Measurements from ENCODE around the gene HTRA1.

The HTRA1 gene

GRCh38 chr10:122504610-122504950 is 43.2 kb downstream of the HTRA1 start:
- Histone ChIP-seq H3K23ac (ENCODE audit: low read length) (no peak overlapping the region), H2AFZ (ENCODE audit: insufficient read depth, low read length, poor library complexity) (no peak overlapping the region), H3K9ac (ENCODE audit: low read length) (no peak overlapping the region), H3K9me3 (ENCODE audit: insufficient read depth, low read depth, low read length) (no peaks in the 10 kb centered on the region), H3K4me2 (ENCODE audit: low read length) (no peak overlapping the region), H3K18ac (ENCODE audit: low read length) (peak overlapping the region; percentile 5), H2BK120ac (ENCODE audit: insufficient read depth, low read length, poor library complexity) (peak overlapping the region; percentile 1), H3K27ac (ENCODE audit: low read depth, low read length) (no peak overlapping the region), H3K79me1 (ENCODE audit: low read length) (peaks cover 28% of the 10 kb centered on the region), H3K4ac (ENCODE audit: low read depth, low read length) (no peak overlapping the region), H4K8ac (ENCODE audit: low read depth, low read length) (no peak overlapping the region), H2BK12ac (ENCODE audit: low read length) (peak overlapping the region; percentile 92), H3K36me3 (ENCODE audit: control insufficient read depth in 1 of 2, insufficient read depth in 2 of 2, low read length in 2 of 2) (peaks cover 9 to 11% of the 10 kb centered on the region in 2 experiments), H3K4me3 (ENCODE audit: low read depth, low read length) (peak overlapping the region; percentile 33), H4K91ac (ENCODE audit: low read depth, low read length) (peak overlapping the region; percentile 68), H3K14ac (ENCODE audit: low read length) (peak overlapping the region; percentile 88), H3K79me2 (ENCODE audit: control insufficient read depth, insufficient read depth, low read length, poor library complexity) (no peaks in the 10 kb centered on the region), H4K12ac (ENCODE audit: low read depth, low read length) (no peak overlapping the region), H3K27me3 (ENCODE audit: insufficient read depth, low read length) (no peaks in the 10 kb centered on the region), H2BK5ac (ENCODE audit: low read depth, low read length, poor library complexity) (no peak overlapping the region), H2AK5ac (ENCODE audit: low read length) (no peak overlapping the region), H3K4me1 (ENCODE audit: control insufficient read depth in 1 of 2, insufficient read depth in 2 of 2, low read length in 2 of 2) (peaks cover 19 to 39% of the 10 kb centered on the region in 2 experiments)
- no CpG with 5 or more reads among the region's 6 CpGs for WGBS (ENCODE audit: extremely low coverage, insufficient coverage, insufficient read length)
- no peak for DNase-seq

- Histone ChIP-seq H2AK5ac (ENCODE audit: low read length) (no peak overlapping the region), H3K36me3 (ENCODE audit: control insufficient read depth in 1 of 2, insufficient read depth in 2 of 2, low read length in 2 of 2) (peaks cover 9 to 11% of the 10 kb centered on the region in 2 experiments), H3K4me3 (ENCODE audit: low read depth, low read length) (peak overlapping the region; percentile 33), H3K4me2 (ENCODE audit: low read length) (no peak overlapping the region), H3K79me1 (ENCODE audit: low read length) (peaks cover 28% of the 10 kb centered on the region), H3K27ac (ENCODE audit: low read depth, low read length) (no peak overlapping the region), H3K4ac (ENCODE audit: low read depth, low read length) (no peak overlapping the region), H3K18ac (ENCODE audit: low read length) (no peak overlapping the region), H3K79me2 (ENCODE audit: control insufficient read depth, insufficient read depth, low read length, poor library complexity) (no peaks in the 10 kb centered on the region), H3K9ac (ENCODE audit: low read length) (no peak overlapping the region), H3K27me3 (ENCODE audit: insufficient read depth, low read length) (no peaks in the 10 kb centered on the region), H3K23ac (ENCODE audit: low read length) (no peak overlapping the region), H2AFZ (ENCODE audit: insufficient read depth, low read length, poor library complexity) (no peak overlapping the region), H3K14ac (ENCODE audit: low read length) (peak overlapping the region; percentile 29), H2BK12ac (ENCODE audit: low read length) (no peak overlapping the region), H4K12ac (ENCODE audit: low read depth, low read length) (no peak overlapping the region), H2BK120ac (ENCODE audit: insufficient read depth, low read length, poor library complexity) (no peak overlapping the region), H2BK5ac (ENCODE audit: low read depth, low read length, poor library complexity) (no peak overlapping the region), H3K9me3 (ENCODE audit: insufficient read depth, low read depth, low read length) (no peaks in the 10 kb centered on the region), H3K4me1 (ENCODE audit: control insufficient read depth in 1 of 2, insufficient read depth in 2 of 2, low read length in 2 of 2) (peaks cover 22 to 39% of the 10 kb centered on the region in 2 experiments), H4K8ac (ENCODE audit: low read depth, low read length) (no peak overlapping the region), H4K91ac (ENCODE audit: low read depth, low read length) (peak overlapping the region; percentile 68)
- no peak for DNase-seq
- WGBS (ENCODE audit: extremely low coverage, insufficient coverage, insufficient read length), result no CpG with 5 or more reads among the region's 5 CpGs
Observed at GRCh38 chr10:122505011-122505410, 43.7 kb downstream of the HTRA1 start.

GRCh38 chr10:122505885-122506645 is 44.7 kb downstream of the HTRA1 start:
- no peak overlapping the region for H4K12ac ChIP-seq (ENCODE audit: low read depth, low read length)
- no peaks in the 10 kb centered on the region for H3K9me3 ChIP-seq (ENCODE audit: insufficient read depth, low read depth, low read length)
- no peaks in the 10 kb centered on the region for H3K79me2 ChIP-seq (ENCODE audit: control insufficient read depth, insufficient read depth, low read length, poor library complexity)
- H3K4me2 ChIP-seq (ENCODE audit: low read length), result no peak overlapping the region
- no peak overlapping the region for H2BK5ac ChIP-seq (ENCODE audit: low read depth, low read length, poor library complexity)
- no peak overlapping the region for H3K18ac ChIP-seq (ENCODE audit: low read length)
- no peak overlapping the region for H2AK5ac ChIP-seq (ENCODE audit: low read length)
- no peak overlapping the region for H3K9ac ChIP-seq (ENCODE audit: low read length)
- no peak for DNase-seq
- no peak overlapping the region for H3K4ac ChIP-seq (ENCODE audit: low read depth, low read length)
- no peak overlapping the region for H3K4me3 ChIP-seq (ENCODE audit: low read depth, low read length)
- peaks cover 27 to 42% of the 10 kb centered on the region in 2 experiments for H3K4me1 ChIP-seq (ENCODE audit: control insufficient read depth in 1 of 2, insufficient read depth in 2 of 2, low read length in 2 of 2)
- H2BK120ac ChIP-seq (ENCODE audit: insufficient read depth, low read length, poor library complexity), result no peak overlapping the region
- H3K79me1 ChIP-seq (ENCODE audit: low read length), result peaks cover 28% of the 10 kb centered on the region
- H4K8ac ChIP-seq (ENCODE audit: low read depth, low read length), result no peak overlapping the region
- no peak overlapping the region for H3K27ac ChIP-seq (ENCODE audit: low read depth, low read length)
- H2BK12ac ChIP-seq (ENCODE audit: low read length), result no peak overlapping the region
- no peak overlapping the region for H3K14ac ChIP-seq (ENCODE audit: low read length)
- WGBS (ENCODE audit: extremely low coverage, insufficient coverage, insufficient read length), result no CpG with 5 or more reads among the region's 15 CpGs
- H4K91ac ChIP-seq (ENCODE audit: low read depth, low read length), result no peak overlapping the region
- H3K27me3 ChIP-seq (ENCODE audit: insufficient read depth, low read length), result no peaks in the 10 kb centered on the region
- peaks cover 12 to 15% of the 10 kb centered on the region in 2 experiments for H3K36me3 ChIP-seq (ENCODE audit: control insufficient read depth in 1 of 2, insufficient read depth in 2 of 2, low read length in 2 of 2)
- no peak overlapping the region for H3K23ac ChIP-seq (ENCODE audit: low read length)
- H2AFZ ChIP-seq (ENCODE audit: insufficient read depth, low read length, poor library complexity), result no peak overlapping the region

GRCh38 chr10:122507616-122508015 is 46.3 kb downstream of the HTRA1 start:
- H3K23ac ChIP-seq (ENCODE audit: low read length), result no peak overlapping the region
- no peak overlapping the region for H3K4me2 ChIP-seq (ENCODE audit: low read length)
- H3K18ac ChIP-seq (ENCODE audit: low read length), result no peak overlapping the region
- no peaks in the 10 kb centered on the region for H3K27me3 ChIP-seq (ENCODE audit: insufficient read depth, low read length)
- H3K79me1 ChIP-seq (ENCODE audit: low read length), result peaks cover 18% of the 10 kb centered on the region
- WGBS (ENCODE audit: extremely low coverage, insufficient coverage, insufficient read length), result no CpG with 5 or more reads among the region's 3 CpGs
- H3K14ac ChIP-seq (ENCODE audit: low read length), result no peak overlapping the region
- no peak overlapping the region for H3K9ac ChIP-seq (ENCODE audit: low read length)
- no peak overlapping the region for H4K91ac ChIP-seq (ENCODE audit: low read depth, low read length)
- H2AK5ac ChIP-seq (ENCODE audit: low read length), result no peak overlapping the region
- no peak overlapping the region for H2BK12ac ChIP-seq (ENCODE audit: low read length)
- H4K12ac ChIP-seq (ENCODE audit: low read depth, low read length), result no peak overlapping the region
- no peak overlapping the region for H3K27ac ChIP-seq (ENCODE audit: low read depth, low read length)
- no peak overlapping the region for H3K4ac ChIP-seq (ENCODE audit: low read depth, low read length)
- peaks cover 25 to 41% of the 10 kb centered on the region in 2 experiments for H3K4me1 ChIP-seq (ENCODE audit: control insufficient read depth in 1 of 2, insufficient read depth in 2 of 2, low read length in 2 of 2)
- H2BK5ac ChIP-seq (ENCODE audit: low read depth, low read length, poor library complexity), result no peak overlapping the region
- no peak for DNase-seq
- peaks cover 14 to 15% of the 10 kb centered on the region in 2 experiments for H3K36me3 ChIP-seq (ENCODE audit: control insufficient read depth in 1 of 2, insufficient read depth in 2 of 2, low read length in 2 of 2)
- no peak overlapping the region for H3K4me3 ChIP-seq (ENCODE audit: low read depth, low read length)
- no peaks in the 10 kb centered on the region for H3K79me2 ChIP-seq (ENCODE audit: control insufficient read depth, insufficient read depth, low read length, poor library complexity)
- no peak overlapping the region for H2AFZ ChIP-seq (ENCODE audit: insufficient read depth, low read length, poor library complexity)
- no peaks in the 10 kb centered on the region for H3K9me3 ChIP-seq (ENCODE audit: insufficient read depth, low read depth, low read length)
- no peak overlapping the region for H2BK120ac ChIP-seq (ENCODE audit: insufficient read depth, low read length, poor library complexity)
- H4K8ac ChIP-seq (ENCODE audit: low read depth, low read length), result no peak overlapping the region

Data from trophoblast cell (in vitro differentiated cells and primary cell).